ENCODE measurements around the gene ZFAND3. TPM values are rescaled to one million over a fixed set of nuclear protein-coding genes. Genes with fewer than 3 reads are reported as not detected.

ZFAND3 gene
- total RNA-seq, 1 experiment from 2014 or later, result 64.0 TPM

GRCh38 chr6:37871616-37872372 lies 52.3 kb downstream of the ZFAND3 start:
- intact Hi-C loops (cut with micrococcal nuclease; ENCODE audit: unreplicated experiment), result no loop called here

GRCh38 chr6:37872373-37872745 lies 52.8 kb downstream of the ZFAND3 start:
- DNase-seq (ENCODE audit: low spot score), result no peak
- H3K27ac ChIP-seq (ENCODE audit: low read depth, low read length, poor library complexity, severe bottlenecking), result no peak overlapping the region
- POLR2A ChIA-PET (ENCODE audit: low non-redundant PET), result no interaction called here
- TF ChIP-seq CTCF (conservative IDR thresholded peaks at IDR 0.05; ENCODE audit: low read depth, low read length), result no peak
- TF ChIP-seq EZH2 (IDR thresholded peaks at IDR 0.05; ENCODE audit: borderline replicate concordance, low read depth, low read length, poor library complexity, severe bottlenecking), result no peak
- no peaks in the 10 kb centered on the region for H3K9me3 ChIP-seq (ENCODE audit: low read depth, low read length, poor library complexity, severe bottlenecking)
- intact Hi-C loops (cut with micrococcal nuclease; ENCODE audit: unreplicated experiment), result no loop called here
- no TSS peak for BruUV-seq (replicated peaks)
- H3K36me3 ChIP-seq (ENCODE audit: insufficient read depth, low read length, poor library complexity, severe bottlenecking), result no peaks in the 10 kb centered on the region
- peaks cover 19% of the 10 kb centered on the region for H3K4me1 ChIP-seq (ENCODE audit: insufficient read depth, low read length, poor library complexity, severe bottlenecking)
- no peaks in the 10 kb centered on the region for H3K27me3 ChIP-seq (replicated peaks; ENCODE audit: insufficient read depth, low read depth, low read length, poor library complexity)
- no peak overlapping the region for H3K4me3 ChIP-seq (ENCODE audit: low read depth, low read length, poor library complexity, severe bottlenecking)
- CTCF ChIA-PET, result no interaction called here

More at GRCh38 chr6:37871616-37872372, 52.3 kb downstream of the ZFAND3 start:
- no peaks in the 10 kb centered on the region for H3K9me3 ChIP-seq (ENCODE audit: low read depth, low read length, poor library complexity, severe bottlenecking)
- no peak for DNase-seq (ENCODE audit: low spot score)
- H3K27ac ChIP-seq (ENCODE audit: low read depth, low read length, poor library complexity, severe bottlenecking), result no peak overlapping the region
- CTCF ChIA-PET, result no interaction called here
- no TSS peak for BruUV-seq (replicated peaks)
- H3K4me3 ChIP-seq (ENCODE audit: low read depth, low read length, poor library complexity, severe bottlenecking), result no peak overlapping the region
- TF ChIP-seq CTCF (conservative IDR thresholded peaks at IDR 0.05; ENCODE audit: low read depth, low read length) (no peak), EZH2 (IDR thresholded peaks at IDR 0.05; ENCODE audit: borderline replicate concordance, low read depth, low read length, poor library complexity, severe bottlenecking) (no peak)
- H3K4me1 ChIP-seq (ENCODE audit: insufficient read depth, low read length, poor library complexity, severe bottlenecking), result peaks cover 14% of the 10 kb centered on the region
- POLR2A ChIA-PET (ENCODE audit: low non-redundant PET), result no interaction called here
- H3K36me3 ChIP-seq (ENCODE audit: insufficient read depth, low read length, poor library complexity, severe bottlenecking), result no peaks in the 10 kb centered on the region
- no peaks in the 10 kb centered on the region for H3K27me3 ChIP-seq (replicated peaks; ENCODE audit: insufficient read depth, low read depth, low read length, poor library complexity)

- ChIA-PET POLR2A (ENCODE audit: low non-redundant PET) (no interaction called here), CTCF (no interaction called here)
- intact Hi-C loops (cut with micrococcal nuclease; ENCODE audit: unreplicated experiment), result no loop called here
- no peak for DNase-seq (ENCODE audit: low spot score)
- H3K27me3 ChIP-seq (replicated peaks; ENCODE audit: insufficient read depth, low read depth, low read length, poor library complexity), result no peaks in the 10 kb centered on the region
- no peaks in the 10 kb centered on the region for H3K9me3 ChIP-seq (ENCODE audit: low read depth, low read length, poor library complexity, severe bottlenecking)
- H3K4me3 ChIP-seq (ENCODE audit: low read depth, low read length, poor library complexity, severe bottlenecking), result no peak overlapping the region
- TF ChIP-seq EZH2 (IDR thresholded peaks at IDR 0.05; ENCODE audit: borderline replicate concordance, low read depth, low read length, poor library complexity, severe bottlenecking) (no peak), CTCF (conservative IDR thresholded peaks at IDR 0.05; ENCODE audit: low read depth, low read length) (no peak)
- peaks cover 20% of the 10 kb centered on the region for H3K4me1 ChIP-seq (ENCODE audit: insufficient read depth, low read length, poor library complexity, severe bottlenecking)
- H3K27ac ChIP-seq (ENCODE audit: low read depth, low read length, poor library complexity, severe bottlenecking), result no peak overlapping the region
- H3K36me3 ChIP-seq (ENCODE audit: insufficient read depth, low read length, poor library complexity, severe bottlenecking), result no peaks in the 10 kb centered on the region
- BruUV-seq (replicated peaks), result no TSS peak
Observed at GRCh38 chr6:37874726-37875125, 55.2 kb downstream of the ZFAND3 start.
